Neuronal stem cell (in vitro differentiated cells): Measurements from ENCODE around the gene ZNF83. TPM values are rescaled to one million over a fixed set of nuclear protein-coding genes. Genes with fewer than 3 reads are reported as not detected.

ENCODE experiments used
- DNase-seq: peaks from one replicate; pipeline ENCODE4 v3.0.0-alpha.2; 2013; ENCODE audit warnings: low spot score
- H2AFZ ChIP-seq: one replicate; pipeline ENCODE4 v1.6.1; 2013; ENCODE audit warnings: mild to moderate bottlenecking, low read length, inconsistent platforms
- H2AK5ac ChIP-seq: 2 replicates; pipeline ENCODE4 v1.6.1; 2013; ENCODE audit warnings: low read depth, mild to moderate bottlenecking, inconsistent platforms, low read length, moderate library complexity, mixed read lengths
- H2BK120ac ChIP-seq: 2 replicates; pipeline ENCODE4 v1.6.1; 2013; ENCODE audit warnings: low read depth, mild to moderate bottlenecking, inconsistent platforms, low read length, moderate library complexity, mixed read lengths
- H2BK12ac ChIP-seq: one replicate; pipeline ENCODE4 v1.6.1; 2013; ENCODE audit warnings: low read length, inconsistent platforms
- H2BK15ac ChIP-seq: 2 replicates; pipeline ENCODE4 v1.6.1; 2013; ENCODE audit warnings: mild to moderate bottlenecking, low read length, inconsistent platforms, mixed read lengths
- H2BK5ac ChIP-seq: one replicate; pipeline ENCODE4 v1.6.1; 2013; ENCODE audit warnings: inconsistent platforms, mild to moderate bottlenecking, low read length, moderate library complexity
- H3K14ac ChIP-seq: one replicate; pipeline ENCODE4 v1.6.1; 2013; ENCODE audit warnings: low read length, inconsistent platforms
- H3K18ac ChIP-seq: 2 replicates; pipeline ENCODE4 v1.6.1; 2013; ENCODE audit warnings: low read length, inconsistent platforms
- H3K23ac ChIP-seq: 2 replicates; pipeline ENCODE4 v1.6.1; 2013; ENCODE audit warnings: low read depth, mild to moderate bottlenecking, mixed read lengths, low read length, inconsistent platforms; ENCODE audit not compliant: poor library complexity
- H3K27ac ChIP-seq: replicated peaks from 3 replicates; pipeline ENCODE4 v1.5.1; 2013; ENCODE audit warnings: low read length, inconsistent platforms
- H3K27me3 ChIP-seq, 3 experiments: 2 replicates each; pipeline ENCODE4 v1.6.1; 2013; ENCODE audit warnings: low read length in 3 of 3, mild to moderate bottlenecking in 2 of 3, inconsistent platforms in 1 of 3, low read depth in 1 of 3, mixed read lengths in 1 of 3, moderate library complexity in 1 of 3; ENCODE audit not compliant: control insufficient read depth in 3 of 3, insufficient read depth in 3 of 3
- H3K36me3 ChIP-seq, 2 donors: replicated peaks in 1 of 2; 2 replicates each; pipeline ENCODE4 v1.6.1; 2013; ENCODE audit warnings: low read length in 2 of 2; ENCODE audit not compliant: control insufficient read depth in 2 of 2, insufficient read depth in 2 of 2
- H3K4ac ChIP-seq: 2 replicates; pipeline ENCODE4 v1.6.1; 2013; ENCODE audit warnings: inconsistent platforms, mild to moderate bottlenecking, low read length, moderate library complexity
- H3K4me1 ChIP-seq, 2 donors: 1 replicate in 1 of 2; 2 replicates in 1 of 2; pipeline ENCODE4 v1.6.1; 2013; ENCODE audit warnings: low read length in 2 of 2, low read depth in 1 of 2; ENCODE audit not compliant: control insufficient read depth in 2 of 2, insufficient read depth in 1 of 2
- H3K4me2 ChIP-seq: one replicate; pipeline ENCODE4 v1.6.1; 2013; ENCODE audit warnings: mild to moderate bottlenecking, low read length, inconsistent platforms; ENCODE audit not compliant: insufficient read depth, poor library complexity, severe bottlenecking
- H3K4me3 ChIP-seq, 2 donors: 2 replicates each; pipeline ENCODE4 v1.5.1; 2013; ENCODE audit warnings: low read length in 2 of 2, mild to moderate bottlenecking in 2 of 2, inconsistent platforms in 1 of 2, moderate library complexity in 1 of 2
- H3K79me1 ChIP-seq: one replicate; pipeline ENCODE4 v1.6.1; 2013; ENCODE audit warnings: low read depth, mild to moderate bottlenecking, inconsistent platforms, low read length, moderate library complexity
- H3K9ac ChIP-seq: one replicate; pipeline ENCODE4 v1.6.1; 2013; ENCODE audit warnings: mild to moderate bottlenecking, low read depth, low read length, inconsistent platforms; ENCODE audit not compliant: poor library complexity
- H3K9me3 ChIP-seq, 2 donors: replicated peaks in 1 of 2; 2 replicates each; pipeline versions ENCODE3 to v1.6.1; 2013; ENCODE audit warnings: low read length in 2 of 2, mild to moderate bottlenecking in 2 of 2, inconsistent platforms in 1 of 2, low read depth in 1 of 2, mixed read lengths in 1 of 2, moderate library complexity in 1 of 2; ENCODE audit not compliant: control insufficient read depth in 2 of 2, insufficient read depth in 1 of 2
- H4K8ac ChIP-seq: one replicate; pipeline ENCODE4 v1.6.1; 2013; ENCODE audit warnings: low read depth, mild to moderate bottlenecking, inconsistent platforms, low read length, moderate library complexity
- H4K91ac ChIP-seq: one replicate; pipeline ENCODE4 v1.6.1; 2013; ENCODE audit warnings: low read length, low read depth, mild to moderate bottlenecking, inconsistent platforms; ENCODE audit not compliant: poor library complexity
- WGBS, 2 donors: extraction: QIAGEN DNeasy Blood & Tissue Kit; methylation state at CpG; one replicate each; pipeline ENCODE4 v1.1.7; 2013; ENCODE audit warnings: missing lambda C conversion rate in 2 of 2, mixed read lengths in 1 of 2; ENCODE audit not compliant: insufficient read length in 2 of 2, insufficient replicate concordance in 1 of 2; ENCODE audit errors: extremely low coverage in 2 of 2; 5-methylcytosine and 5-hydroxymethylcytosine counted together
- small RNA-seq: library from polyadenylated mRNA; stranded (forward); fragments of <200 nt; extraction: miRNeasy Mini kit (QIAGEN cat#:217004); gene quantifications from one replicate; pipeline ENCODE3, GENCODE V24; 2013; ENCODE audit not compliant: insufficient read depth

Gene ZNF83

DNA sequence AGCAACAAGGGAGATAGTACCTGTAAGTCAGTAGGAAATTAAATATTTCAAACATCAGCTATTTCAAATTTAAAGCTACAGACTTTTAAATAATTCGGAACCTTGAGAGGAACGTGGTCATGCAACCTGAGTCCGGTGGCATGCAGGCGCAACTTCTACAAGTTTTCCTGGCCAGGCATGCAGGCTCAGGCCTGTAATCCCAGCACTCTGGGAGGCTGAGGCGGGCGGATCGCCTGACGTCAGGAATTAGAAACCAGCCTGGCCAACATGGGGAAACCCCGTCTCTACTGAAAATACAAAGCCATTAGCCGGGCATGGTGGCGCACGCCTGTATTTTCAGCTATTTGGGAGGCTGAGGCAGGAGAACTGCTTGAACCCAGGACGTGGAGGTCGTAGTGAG is 70.2 kb downstream of the ZNF83 start:
- H2AK5ac ChIP-seq = no peak overlapping the region
- H3K36me3 ChIP-seq = peaks cover 2 to 23% of the 10 kb centered on the region in 2 donors
- H3K4me2 ChIP-seq = no peak overlapping the region
- no peak overlapping the region for H2BK120ac ChIP-seq
- no peak overlapping the region for H2AFZ ChIP-seq
- no peak overlapping the region for H3K4me3 ChIP-seq
- H2BK15ac ChIP-seq = no peak overlapping the region
- no peak overlapping the region for H3K9ac ChIP-seq
- no peak for DNase-seq
- H3K27me3 ChIP-seq = no peaks in the 10 kb centered on the region
- no peak overlapping the region for H3K14ac ChIP-seq
- WGBS, 2 donors = no CpG with 5 or more reads among the region's 14 CpGs
- no peak overlapping the region for H3K18ac ChIP-seq
- peaks cover 0 to 2% of the 10 kb centered on the region in 2 donors for H3K4me1 ChIP-seq
- H2BK5ac ChIP-seq = no peak overlapping the region
- no peak overlapping the region for H2BK12ac ChIP-seq
- H3K79me1 ChIP-seq = peaks cover 5% of the 10 kb centered on the region
- peaks cover 0 to 24% of the 10 kb centered on the region in 2 donors for H3K9me3 ChIP-seq
- H3K4ac ChIP-seq = no peak overlapping the region
- no peak overlapping the region for H3K23ac ChIP-seq
- no peak overlapping the region for H3K27ac ChIP-seq
- no peak overlapping the region for H4K91ac ChIP-seq
- H4K8ac ChIP-seq = no peak overlapping the region

- no peak overlapping the region for H3K4me2 ChIP-seq
- no peak overlapping the region for H4K8ac ChIP-seq
- H3K27me3 ChIP-seq = no peaks in the 10 kb centered on the region
- H3K4me1 ChIP-seq = peaks cover 0 to 2% of the 10 kb centered on the region in 2 donors
- H2BK12ac ChIP-seq = no peak overlapping the region
- H3K14ac ChIP-seq = no peak overlapping the region
- no peak overlapping the region for H2BK5ac ChIP-seq
- peaks cover 5% of the 10 kb centered on the region for H3K79me1 ChIP-seq
- H3K9me3 ChIP-seq = peaks cover 0 to 31% of the 10 kb centered on the region in 2 donors
- no peak overlapping the region for H3K18ac ChIP-seq
- no peak overlapping the region for H3K4me3 ChIP-seq
- H4K91ac ChIP-seq = no peak overlapping the region
- no peak overlapping the region for H2AFZ ChIP-seq
- H3K4ac ChIP-seq = no peak overlapping the region
- no peak for DNase-seq
- peaks cover 3 to 24% of the 10 kb centered on the region in 2 donors for H3K36me3 ChIP-seq
- WGBS, 2 donors = no CpG with 5 or more reads among the region's 2 CpGs
- H2BK15ac ChIP-seq = no peak overlapping the region
- H3K27ac ChIP-seq = no peak overlapping the region
- no peak overlapping the region for H2BK120ac ChIP-seq
- H3K9ac ChIP-seq = no peak overlapping the region
- H2AK5ac ChIP-seq = no peak overlapping the region
- no peak overlapping the region for H3K23ac ChIP-seq
These were observed 71.6 kb downstream of the ZNF83 start for GRCh38 chr19:52566588-52566987.

DNA sequence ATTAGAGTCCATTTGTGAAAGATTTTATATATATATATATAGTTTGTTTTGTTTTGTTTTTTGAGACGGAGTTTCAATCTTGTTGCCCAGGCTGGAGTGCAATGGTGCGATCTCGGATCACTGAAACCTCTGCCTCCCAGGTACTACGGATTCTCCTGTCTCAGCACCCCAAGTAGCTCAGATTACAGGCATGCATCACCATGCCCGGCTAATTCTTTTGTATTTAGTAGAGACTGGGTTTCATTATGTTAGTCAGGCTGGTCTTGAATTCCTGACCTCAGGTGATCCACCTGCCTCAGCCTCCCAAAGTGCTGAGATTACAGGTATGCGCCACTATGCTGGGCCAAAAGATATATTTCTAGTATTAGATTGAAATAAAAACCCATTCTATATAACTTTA is 72.0 kb downstream of the ZNF83 start:
- no CpG with 5 or more reads among the region's 6 CpGs for WGBS, 2 donors
- H3K23ac ChIP-seq = no peak overlapping the region
- no peak overlapping the region for H2BK12ac ChIP-seq

More for the DNA sequence above, 72.0 kb downstream of the ZNF83 start:
- Histone ChIP-seq H3K9me3 (peaks cover 0 to 33% of the 10 kb centered on the region in 2 donors), H2AK5ac (no peak overlapping the region), H3K4ac (no peak overlapping the region), H3K27ac (no peak overlapping the region), H4K8ac (no peak overlapping the region), H3K4me3 (no peak overlapping the region), H3K4me2 (no peak overlapping the region), H3K4me1 (peaks cover 0 to 2% of the 10 kb centered on the region in 2 donors), H3K9ac (no peak overlapping the region), H3K27me3 (no peaks in the 10 kb centered on the region), H3K18ac (no peak overlapping the region), H2BK5ac (no peak overlapping the region), H2BK15ac (no peak overlapping the region), H3K14ac (no peak overlapping the region), H2BK120ac (no peak overlapping the region), H3K36me3 (peaks cover 3 to 27% of the 10 kb centered on the region in 2 donors), H4K91ac (no peak overlapping the region), H3K79me1 (peaks cover 4% of the 10 kb centered on the region), H2AFZ (no peak overlapping the region)
- DNase-seq = no peak

Small RNA genes within 50 kb of the gene (small RNA-seq; reads per million reads assigned to genes)
- not detected for gene RPL39P34
